CD4-positive, alpha-beta T cell (primary cell): Measurements from ENCODE around the gene SCO2. TPM values are rescaled to one million over a fixed set of nuclear protein-coding genes. Genes with fewer than 3 reads are reported as not detected.

Experiments used
- ATAC-seq: fragments of 200-7000 bp; cut with Tn5 transposase; one replicate; pipeline ENCODE4 v1.10.0; 2022; ENCODE audit warnings: mild to moderate bottlenecking; ENCODE audit not compliant: poor library complexity
- CTCF ChIA-PET: fragments of 350-600 bp; sonication (Branson Sonifier 250); formaldehyde crosslinking; loops from one replicate; lab custom pipeline; 2021; ENCODE audit warnings: antibody characterized with exemption, inconsistent platforms; lab: Charles Lee
- POLR2A ChIA-PET: fragments of 350-600 bp; sonication (Branson Sonifier 250); formaldehyde crosslinking; loops from one replicate; lab custom pipeline; 2021; ENCODE audit warnings: antibody characterized with exemption, inconsistent platforms; lab: Charles Lee
- DNase-seq, 14 experiments: peaks; one replicate each; pipeline ENCODE4 v3.0.0-alpha.2; 2013 to 2020; ENCODE audit warnings: mixed read lengths in 2 of 14
- H3K27ac ChIP-seq, 2 donors: one replicate each; pipeline versions ENCODE4 v1.5.1 to v1.7.0; 2013; ENCODE audit warnings: low read length in 2 of 2, low read depth in 1 of 2, mild to moderate bottlenecking in 1 of 2
- H3K27me3 ChIP-seq, 2 experiments: 1 replicate in 1 of 2; 2 replicates in 1 of 2; pipeline versions ENCODE4 v1.6.1 to v1.7.0; 2013; ENCODE audit warnings: low read length in 2 of 2, control low read depth in 1 of 2, mild to moderate bottlenecking in 1 of 2, moderate library complexity in 1 of 2; ENCODE audit not compliant: insufficient read depth in 2 of 2, control insufficient read depth in 1 of 2
- H3K36me3 ChIP-seq: one replicate; pipeline ENCODE4 v1.6.1; 2013; ENCODE audit warnings: low read length, control low read depth; ENCODE audit not compliant: insufficient read depth
- H3K4me1 ChIP-seq: one replicate; pipeline ENCODE4 v1.6.1; 2013; ENCODE audit warnings: low read length, control low read depth; ENCODE audit not compliant: insufficient read depth
- H3K4me3 ChIP-seq: one replicate; pipeline ENCODE4 v1.5.1; 2013; ENCODE audit warnings: mild to moderate bottlenecking, low read length, moderate library complexity
- H3K9me3 ChIP-seq, 2 experiments: 1 replicate in 1 of 2; 2 replicates in 1 of 2; pipeline versions ENCODE4 v1.6.1 to v1.7.0; 2013; ENCODE audit warnings: low read length in 2 of 2, mild to moderate bottlenecking in 2 of 2, control low read depth in 1 of 2, moderate library complexity in 1 of 2; ENCODE audit not compliant: control insufficient read depth in 1 of 2, insufficient read depth in 1 of 2
- H3K27ac Mint-ChIP-seq: one replicate; pipeline ENCODE4 v1.8.0; 2020; ENCODE audit warnings: mixed read lengths
- H3K27me3 Mint-ChIP-seq: one replicate; pipeline ENCODE4 v1.8.0; 2021; ENCODE audit warnings: mixed read lengths
- H3K36me3 Mint-ChIP-seq: one replicate; pipeline ENCODE4 v1.8.0; 2021; ENCODE audit warnings: low read depth, mixed read lengths
- H3K4me1 Mint-ChIP-seq: one replicate; pipeline ENCODE4 v1.8.0; 2021; ENCODE audit warnings: low read depth, mixed read lengths
- H3K4me3 Mint-ChIP-seq: one replicate; pipeline ENCODE4 v1.8.0; 2020; ENCODE audit warnings: mild to moderate bottlenecking, mixed read lengths
- H3K9me3 Mint-ChIP-seq: one replicate; pipeline ENCODE4 v1.8.0; 2020; ENCODE audit warnings: mixed read lengths
- CTCF ChIP-seq: fragments of 200-600 bp; IDR thresholded peaks from one replicate; pipeline ENCODE4 v1.8.0; 2022; ENCODE audit warnings: antibody characterized with exemption, mild to moderate bottlenecking
- intact Hi-C, 2 experiments: fragments of 100-400 bp; cut with DNase I in 1 of 2; cut with micrococcal nuclease in 1 of 2; formaldehyde crosslinking; loops; one replicate each; pipeline versions ENCODE4 v1.15.1 to v1.9.0; 2023 to 2025; cut with DNase I, micrococcal nuclease
- total RNA-seq, 174 experiments: library from RNA in 2 of 174; stranded (reverse) in 2 of 174; gene quantifications; one replicate each; pipeline ENCODE4 v1.2.3 and lab custom pipeline; 2021 to 2026

Gene SCO2
- total RNA-seq, 2 experiments from 2014 or later = 0.61 to 5.6 TPM

GRCh38 chr22:50526834-50527801 is 1.7 kb upstream of the SCO2 start:
- Histone ChIP-seq H3K4me1 (peaks cover 71% of the 10 kb centered on the region), H3K27ac (peak overlapping the region; percentile 81 to 88), H3K36me3 (peaks cover 20% of the 10 kb centered on the region), H3K4me3 (peak overlapping the region; percentile 64), H3K9me3 (no peaks in the 10 kb centered on the region), H3K27me3 (no peaks in the 10 kb centered on the region)
- ATAC-seq = no peak
- no peak for TF ChIP-seq CTCF
- H3K27ac Mint-ChIP-seq = peak overlapping the region; percentile 90
- peaks cover 33% of the 10 kb centered on the region for H3K4me1 Mint-ChIP-seq
- intact Hi-C loops = loop anchor here (2.0 to 5.0 kb wide), 5 partner anchors 34 to 95 kb away; partner anchors contain the start of genes CHKB (in 1 of the 2) and SYCE3 (in 1 of the 2)
- ChIA-PET POLR2A (interaction anchor here (0.6 to 6.7 kb wide), 8 partner anchors 11 to 336 kb away, joined by 3 to 258 read pairs (median 35); partner anchors contain the start of genes KLHDC7B, LMF2, NCAPH2 and SYCE3), CTCF (interaction anchor here (0.7 to 5.2 kb wide), 4 partner anchors 13 to 94 kb away, joined by 3 to 70 read pairs (median 36); partner anchors contain the start of gene SYCE3)
- peak in 7 of 14 experiments; percentile 29 to 71 (median 50) for DNase-seq
- no peaks in the 10 kb centered on the region for H3K9me3 Mint-ChIP-seq
- peak overlapping the region; percentile 83 for H3K4me3 Mint-ChIP-seq
- H3K27me3 Mint-ChIP-seq = no peaks in the 10 kb centered on the region
- peaks cover 25% of the 10 kb centered on the region for H3K36me3 Mint-ChIP-seq

- Mint-ChIP-seq H3K9me3 (no peaks in the 10 kb centered on the region), H3K27me3 (no peaks in the 10 kb centered on the region), H3K4me1 (peaks cover 32% of the 10 kb centered on the region), H3K4me3 (peak overlapping the region; percentile 83), H3K36me3 (peaks cover 26% of the 10 kb centered on the region), H3K27ac (peak overlapping the region; percentile 90)
- intact Hi-C loops = loop anchor here (2.0 to 5.0 kb wide), 5 partner anchors 35 to 96 kb away; partner anchors contain the start of genes CHKB (in 1 of the 2) and SYCE3 (in 1 of the 2)
- DNase-seq = peak; percentile 61 to 94 (median 80)
- Histone ChIP-seq H3K27me3 (no peaks in the 10 kb centered on the region), H3K36me3 (peaks cover 29% of the 10 kb centered on the region), H3K4me1 (peaks cover 63% of the 10 kb centered on the region), H3K9me3 (no peaks in the 10 kb centered on the region), H3K27ac (peak overlapping the region; percentile 81 to 88), H3K4me3 (peak overlapping the region; percentile 64)
- peak; percentile 75 for TF ChIP-seq CTCF
- POLR2A ChIA-PET = interaction anchor here (0.7 to 6.7 kb wide), 35 partner anchors 9 to 336 kb away, joined by 3 to 258 read pairs (median 7); partner anchors contain the start of genes ADM2, ARSA, CHKB and CPT1B
- peak; percentile 43 for ATAC-seq
- CTCF ChIA-PET = interaction anchor here (0.8 to 5.2 kb wide), 45 partner anchors 9 to 283 kb away, joined by 3 to 70 read pairs (median 5); partner anchors contain the start of genes ADM2, ARSA, CHKB and HDAC10
Observed at GRCh38 chr22:50526108-50526833, 873 bp upstream of the SCO2 start.

GRCh38 chr22:50525858-50526107 is 385 bp upstream of the SCO2 start:
- H3K36me3 Mint-ChIP-seq = peaks cover 31% of the 10 kb centered on the region
- peaks cover 58% of the 10 kb centered on the region for H3K4me1 ChIP-seq
- H3K27me3 ChIP-seq = no peaks in the 10 kb centered on the region
- CTCF ChIA-PET = interaction anchor here (0.6 to 5.2 kb wide), 49 partner anchors 9 to 283 kb away, joined by 3 to 70 read pairs (median 5); partner anchors contain the start of genes ADM2, ARSA, CHKB and HDAC10
- intact Hi-C loops = loop anchor here (1.0 to 5.0 kb wide), 8 partner anchors 17 to 97 kb away; partner anchors contain the start of genes NCAPH2 (in 2 of the 2), CHKB (in 1 of the 2) and SYCE3 (in 1 of the 2)
- ATAC-seq = no peak
- no peaks in the 10 kb centered on the region for H3K9me3 Mint-ChIP-seq
- H3K4me3 ChIP-seq = peak overlapping the region; percentile 70
- H3K4me1 Mint-ChIP-seq = peaks cover 28% of the 10 kb centered on the region
- H3K4me3 Mint-ChIP-seq = peak overlapping the region; percentile 87
- peak overlapping the region in 1 of 2 donors; percentile 88 for H3K27ac ChIP-seq
- no peak for DNase-seq
- no peaks in the 10 kb centered on the region for H3K9me3 ChIP-seq
- TF ChIP-seq CTCF = no peak
- H3K36me3 ChIP-seq = peaks cover 34% of the 10 kb centered on the region
- POLR2A ChIA-PET = interaction anchor here (0.5 to 6.7 kb wide), 39 partner anchors 9 to 335 kb away, joined by 3 to 258 read pairs (median 6); partner anchors contain the start of genes ADM2, ARSA, CHKB and CPT1B
- H3K27me3 Mint-ChIP-seq = no peaks in the 10 kb centered on the region
- peak overlapping the region; percentile 89 for H3K27ac Mint-ChIP-seq
